Measurements from ENCODE around the gene ONECUT3. TPM values are rescaled to one million over a fixed set of nuclear protein-coding genes. Genes with fewer than 3 reads are reported as not detected.

ONECUT3 gene
- total and polyA plus RNA-seq, 2 of the 4 experiments (the other 2 are of a cell fraction), result not detected

DNA sequence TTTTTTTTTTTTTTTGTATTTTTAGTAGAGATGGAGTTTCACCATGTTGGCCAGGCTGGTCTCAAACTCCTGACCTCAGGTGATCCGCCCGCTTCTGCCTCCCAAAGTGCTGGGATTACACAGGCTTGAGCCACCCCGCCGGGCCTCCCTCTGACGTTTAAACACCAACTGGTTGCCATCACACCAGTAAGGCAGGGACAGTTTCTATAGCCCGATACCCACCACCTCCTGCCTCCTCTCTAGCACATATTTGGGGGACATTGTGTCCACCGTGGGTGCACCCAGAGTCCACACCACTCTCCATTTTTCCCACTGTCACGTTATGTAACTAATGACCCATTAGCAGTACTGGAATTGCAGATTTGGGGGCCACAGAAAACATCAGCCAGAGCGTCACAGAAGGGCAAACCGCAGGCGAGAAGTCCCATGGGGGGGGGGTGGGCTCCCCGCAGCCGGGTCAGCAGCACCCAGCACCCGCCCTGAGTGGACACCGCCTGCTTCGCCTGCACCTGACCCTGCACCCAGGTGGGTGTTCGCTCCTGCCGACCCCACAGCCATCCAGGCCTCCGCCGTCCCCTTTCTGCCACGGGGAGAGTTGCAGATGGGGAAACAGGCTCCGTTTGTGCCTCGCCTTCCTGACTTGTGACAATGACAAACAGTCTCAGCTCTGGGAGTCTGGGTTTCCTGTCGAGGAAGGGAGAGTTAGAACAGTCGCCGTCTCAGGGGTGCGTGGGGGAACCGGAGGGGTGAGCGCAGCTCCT lies 3.6 kb downstream of the ONECUT3 start:
- H2BK15ac ChIP-seq (ENCODE audit: low read depth, low read length), result no peak overlapping the region
- H4K5ac ChIP-seq (ENCODE audit: low read depth, low read length), result no peak overlapping the region
- H3K4me1 ChIP-seq (ENCODE audit: control insufficient read depth, insufficient read depth, low read length), result no peaks in the 10 kb centered on the region
- intact Hi-C loops (cut with micrococcal nuclease), result no loop called here
- no peak overlapping the region for H2AFZ ChIP-seq (replicated peaks; ENCODE audit: low read length, poor library complexity)
- H3K27me3 ChIP-seq (ENCODE audit: control insufficient read depth, insufficient read depth, low read length), result peaks cover 84% of the 10 kb centered on the region
- no peak overlapping the region for H3K4me2 ChIP-seq (ENCODE audit: low read depth, low read length)
- CTCF ChIA-PET, result no interaction called here
- in situ Hi-C loops (cut with MboI; ENCODE audit: low sequenced_read_pairs), result no loop called here
- TF ChIP-seq NFE2L2 (IDR thresholded peaks at IDR 0.05; ENCODE audit: low read depth, low read length) (no peak), RAD21 (IDR thresholded peaks at IDR 0.05; ENCODE audit: low read length) (no peak), CEBPB (IDR thresholded peaks at IDR 0.05; ENCODE audit: low read depth, low read length) (no peak), MAFK (IDR thresholded peaks at IDR 0.05; ENCODE audit: low read depth, low read length) (no peak), MXI1 (IDR thresholded peaks at IDR 0.05; ENCODE audit: borderline replicate concordance, low read depth, low read length) (no peak), FOS (IDR thresholded peaks at IDR 0.05; ENCODE audit: low read depth, low read length) (no peak), POLR2A (IDR thresholded peaks at IDR 0.05; ENCODE audit: low read depth, low read length) (no peak)
- TF ChIP-seq, protein P1, sequence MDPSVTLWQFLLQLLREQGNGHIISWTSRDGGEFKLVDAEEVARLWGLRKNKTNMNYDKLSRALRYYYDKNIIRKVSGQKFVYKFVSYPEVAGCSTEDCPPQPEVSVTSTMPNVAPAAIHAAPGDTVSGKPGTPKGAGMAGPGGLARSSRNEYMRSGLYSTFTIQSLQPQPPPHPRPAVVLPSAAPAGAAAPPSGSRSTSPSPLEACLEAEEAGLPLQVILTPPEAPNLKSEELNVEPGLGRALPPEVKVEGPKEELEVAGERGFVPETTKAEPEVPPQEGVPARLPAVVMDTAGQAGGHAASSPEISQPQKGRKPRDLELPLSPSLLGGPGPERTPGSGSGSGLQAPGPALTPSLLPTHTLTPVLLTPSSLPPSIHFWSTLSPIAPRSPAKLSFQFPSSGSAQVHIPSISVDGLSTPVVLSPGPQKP (IDR thresholded peaks at IDR 0.05; ENCODE audit: borderline replicate concordance, low read depth, low read length), result no peak
- H3K14ac ChIP-seq (replicated peaks; ENCODE audit: low read depth, low read length), result no peak overlapping the region
- no peak overlapping the region for H3K9ac ChIP-seq (ENCODE audit: low read depth, low read length)
- H2BK120ac ChIP-seq (ENCODE audit: low read depth, low read length), result no peak overlapping the region
- no peak overlapping the region for H3K27ac ChIP-seq (ENCODE audit: insufficient read depth, low read length)
- H3K36me3 ChIP-seq (ENCODE audit: control insufficient read depth, insufficient read depth, low read length), result no peaks in the 10 kb centered on the region
- no peak overlapping the region for H2AK5ac ChIP-seq (ENCODE audit: low read depth, low read length)
- H3K4ac ChIP-seq (ENCODE audit: low read depth, low read length), result no peak overlapping the region
- H2BK20ac ChIP-seq (ENCODE audit: low read depth, low read length), result no peak overlapping the region
- no peak overlapping the region for H4K8ac ChIP-seq (ENCODE audit: low read depth in 2 of 2, low read length in 2 of 2)
- no peak overlapping the region for H4K91ac ChIP-seq (ENCODE audit: insufficient read depth, low read depth, low read length)
- BruUV-seq (replicated peaks), result no TSS peak
- dilution Hi-C loops (cut with HindIII; ENCODE audit: low sequenced_read_pairs, unreplicated experiment), result no loop called here
- H3K9me3 ChIP-seq (ENCODE audit: control insufficient read depth, insufficient read depth, low read length), result no peaks in the 10 kb centered on the region
- no peak overlapping the region for H2AK9ac ChIP-seq (replicated peaks; ENCODE audit: low read depth, low read length, poor library complexity)
- no peak for DNase-seq
- H3K9me1 ChIP-seq (ENCODE audit: insufficient read depth, low read length), result no peaks in the 10 kb centered on the region
- ATAC-seq (ENCODE audit: low read depth), result no peak
- WGBS, 2 experiments (ENCODE audit: extremely low coverage in 2 of 2, insufficient read length in 1 of 2), result 4% methylated on average over 14 of the region's 29 CpGs; no CpG with 5 or more reads in 1 of the 2 experiments
- no peaks in the 10 kb centered on the region for H3K79me1 ChIP-seq (ENCODE audit: low read depth in 1 of 2, low read length in 2 of 2)
- H3K23ac ChIP-seq (ENCODE audit: low read depth, low read length), result no peak overlapping the region
- peaks cover 6% of the 10 kb centered on the region; the same call in 1 of the 2 replicates for H4K20me1 ChIP-seq (ENCODE audit: insufficient read depth, low read length)
- H3K4me3 ChIP-seq (ENCODE audit: insufficient read depth, low read depth, low read length), result no peak overlapping the region
- no peak overlapping the region for H3K18ac ChIP-seq (ENCODE audit: low read depth, low read length)
- POLR2A ChIA-PET (ENCODE audit: unreplicated experiment), result no interaction called here
- no peak overlapping the region for H2BK5ac ChIP-seq (ENCODE audit: low read depth, low read length, poor library complexity, severe bottlenecking)
- no peak overlapping the region for H3K56ac ChIP-seq (ENCODE audit: extremely low read depth, insufficient read depth, low read length)
